ENCODE data around the gene RPRML.
"Not testable (repeated sequence)": the region's sequence is repeated elsewhere in the genome, so short reads cannot be mapped to it uniquely, and the experiment has no call there.

RPRML gene

GRCh38 chr17:46979147-46979863, at the start of gene RPRML:
Gene RPRML (minus strand): TSS chr17:46979253. CDS start chr17:46979007, 246 bp downstream.
- no peak for DNase-seq (ENCODE audit: low spot score)

GRCh38 chr17:47016966-47017365, 37.9 kb upstream of the RPRML start:
- DNase-seq (ENCODE audit: low spot score) = not testable (repeated sequence)

- DNase-seq (ENCODE audit: low spot score) = no peak
Observed at GRCh38 chr17:47013341-47013740, 34.3 kb upstream of the RPRML start.

- no peak for DNase-seq (ENCODE audit: low spot score)
Observed at GRCh38 chr17:47012457-47012856, 33.4 kb upstream of the RPRML start.

DNA sequence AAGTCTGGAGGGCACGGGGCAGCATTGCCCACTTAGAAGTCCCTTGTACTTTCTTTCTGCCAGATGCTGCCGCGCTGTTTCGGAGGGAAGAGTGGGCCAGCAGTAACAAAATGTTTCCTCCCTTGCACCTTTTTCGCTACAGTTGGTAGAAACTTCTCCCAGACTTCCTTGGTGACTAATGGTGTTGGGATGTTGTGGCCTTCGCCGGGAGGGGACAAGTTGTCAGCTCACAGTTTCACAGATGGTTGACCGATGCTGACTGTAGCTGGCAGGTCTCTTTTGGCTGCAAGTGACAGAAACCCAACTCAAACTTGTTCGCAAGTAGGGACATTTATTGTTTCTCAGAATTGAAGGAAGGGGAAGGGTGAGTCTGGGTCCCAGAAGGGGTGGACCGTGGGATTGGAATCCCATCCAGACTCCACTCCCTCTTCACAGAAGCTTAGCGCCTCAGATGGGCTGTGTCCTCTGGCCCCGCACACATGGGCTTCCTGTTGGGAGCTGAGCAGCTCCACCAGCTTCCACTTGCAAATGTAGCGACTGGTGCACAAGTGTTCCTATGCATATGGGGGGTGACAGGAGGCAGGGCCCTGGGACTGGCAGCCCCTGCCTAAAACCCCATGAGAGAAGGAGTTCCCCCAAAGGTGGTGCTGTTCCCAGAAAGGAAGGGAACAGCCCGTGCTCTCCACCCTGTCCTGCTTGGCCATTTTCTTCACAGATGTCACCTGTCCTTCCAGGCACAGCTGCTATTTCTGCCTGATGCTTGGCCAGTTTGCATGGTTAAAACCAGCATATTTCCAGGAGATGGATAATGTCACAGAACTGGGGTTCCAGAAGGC, 30.9 kb upstream of the RPRML start:
- DNase-seq (ENCODE audit: low spot score) = no peak

- no peak for DNase-seq (ENCODE audit: low spot score)
Observed at GRCh38 chr17:47004906-47005305, 25.9 kb upstream of the RPRML start.

DNA sequence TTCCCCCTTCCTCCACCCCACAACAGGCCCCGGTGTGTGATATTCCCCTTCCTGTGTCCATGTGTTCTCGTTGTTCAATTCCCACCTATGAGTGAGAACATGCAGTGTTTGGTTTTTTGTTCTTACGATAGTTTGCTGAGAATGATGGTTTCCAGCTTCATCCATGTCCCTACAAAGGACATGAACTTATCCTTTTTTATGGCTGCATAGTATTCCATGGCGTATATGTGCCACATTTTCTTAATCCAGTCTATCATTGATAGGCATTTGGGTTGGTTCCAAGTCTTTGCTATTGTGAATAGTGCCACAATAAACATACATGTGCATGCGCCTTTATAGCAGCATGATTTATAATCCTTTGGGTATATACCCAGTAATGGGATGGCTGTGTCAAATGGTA, 24.8 kb upstream of the RPRML start:
- not testable (repeated sequence) for DNase-seq (ENCODE audit: low spot score)

- DNase-seq (ENCODE audit: low spot score) = no peak
Observed at GRCh38 chr17:46995841-46996571, 17.0 kb upstream of the RPRML start.

DNA sequence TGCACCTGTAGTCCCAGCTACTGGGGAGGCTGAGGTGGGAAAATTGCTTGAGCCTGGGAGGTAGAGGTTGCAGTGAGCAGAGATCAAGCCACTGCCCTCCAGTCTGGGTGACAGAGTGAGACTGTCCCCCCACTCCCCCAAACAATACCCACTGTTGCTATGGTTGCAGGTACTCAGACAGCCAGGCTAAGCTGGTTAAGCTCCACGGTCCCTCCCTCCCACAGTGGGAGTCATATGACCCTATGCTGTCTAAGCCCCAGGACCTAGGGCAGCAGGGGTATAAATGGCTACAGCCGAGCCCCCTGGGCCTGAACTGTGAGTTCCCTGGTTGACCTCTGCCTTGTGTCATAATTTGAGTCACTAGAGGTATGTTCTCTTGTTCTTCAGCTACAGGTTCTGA, 15.9 kb upstream of the RPRML start:
- DNase-seq (ENCODE audit: low spot score) = no peak

DNA sequence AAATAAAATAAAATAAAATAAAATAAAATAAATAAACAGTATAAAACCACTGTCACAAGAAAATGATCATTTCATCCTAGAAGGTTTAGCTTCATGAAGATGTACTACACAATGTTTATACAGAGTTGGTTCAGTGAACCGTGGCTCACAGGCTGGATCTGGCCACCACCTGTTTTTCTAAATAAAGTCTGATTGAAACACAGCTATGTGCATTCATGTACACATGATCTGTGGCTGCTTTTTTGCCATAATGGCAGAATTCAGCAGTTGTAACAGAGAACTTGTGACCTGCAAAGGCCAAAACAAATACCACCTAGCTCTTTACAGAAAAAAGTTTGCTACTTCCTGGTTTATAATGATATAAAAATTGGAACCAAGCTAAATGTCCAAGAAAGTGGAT, 12.6 kb upstream of the RPRML start:
- DNase-seq (ENCODE audit: low spot score) = no peak

GRCh38 chr17:46989637-46990431, 10.8 kb upstream of the RPRML start:
- DNase-seq (ENCODE audit: low spot score) = no peak

GRCh38 chr17:46987927-46988326, 8.9 kb upstream of the RPRML start:
- not testable (repeated sequence) for DNase-seq (ENCODE audit: low spot score)

DNA sequence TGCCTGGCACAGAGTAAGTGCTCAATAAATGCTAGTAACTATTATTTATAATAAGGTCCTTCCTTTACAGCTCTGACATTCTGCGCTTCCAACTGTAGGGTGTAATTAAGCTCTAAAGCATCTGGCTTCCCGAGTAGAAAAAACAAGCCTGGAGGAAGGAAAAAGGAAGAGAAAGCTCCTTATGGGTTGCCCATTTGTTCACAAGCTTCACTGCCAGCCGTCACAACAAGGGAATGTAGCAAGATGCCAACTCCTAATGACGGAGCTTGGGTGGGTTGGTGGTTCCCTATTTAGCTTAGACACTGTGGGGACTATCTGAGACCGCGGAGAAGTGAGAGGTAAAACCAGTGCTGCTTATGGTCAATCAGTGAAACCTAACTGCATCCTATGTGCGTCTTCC, 7.3 kb upstream of the RPRML start:
- DNase-seq (ENCODE audit: low spot score) = no peak

DNA sequence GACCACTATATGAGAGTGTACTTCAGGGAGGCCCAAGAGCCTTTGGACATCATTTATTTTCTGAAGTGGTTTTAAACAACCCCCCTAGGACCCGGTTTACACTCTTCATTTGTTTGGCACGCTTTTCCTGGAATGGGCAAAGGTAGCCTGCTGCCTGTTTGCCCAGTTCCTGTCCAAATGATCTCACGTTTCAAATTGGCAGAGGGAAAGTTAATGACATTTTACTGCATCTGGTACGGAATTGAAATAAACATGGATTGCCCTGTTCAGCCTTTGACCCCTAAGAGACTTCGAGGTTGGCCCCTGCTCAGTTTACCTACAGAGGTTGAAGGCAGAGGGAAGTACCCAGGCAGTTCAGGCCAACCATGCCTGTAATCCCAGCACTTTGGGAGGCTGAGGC, 5.8 kb upstream of the RPRML start:
- DNase-seq (ENCODE audit: low spot score) = no peak

- DNase-seq (ENCODE audit: low spot score) = no peak
Observed at GRCh38 chr17:46984341-46984740, 5.3 kb upstream of the RPRML start.

GRCh38 chr17:46983782-46984181, 4.7 kb upstream of the RPRML start:
- no peak for DNase-seq (ENCODE audit: low spot score)

GRCh38 chr17:46982577-46982976, 3.5 kb upstream of the RPRML start:
- no peak for DNase-seq (ENCODE audit: low spot score)

DNA sequence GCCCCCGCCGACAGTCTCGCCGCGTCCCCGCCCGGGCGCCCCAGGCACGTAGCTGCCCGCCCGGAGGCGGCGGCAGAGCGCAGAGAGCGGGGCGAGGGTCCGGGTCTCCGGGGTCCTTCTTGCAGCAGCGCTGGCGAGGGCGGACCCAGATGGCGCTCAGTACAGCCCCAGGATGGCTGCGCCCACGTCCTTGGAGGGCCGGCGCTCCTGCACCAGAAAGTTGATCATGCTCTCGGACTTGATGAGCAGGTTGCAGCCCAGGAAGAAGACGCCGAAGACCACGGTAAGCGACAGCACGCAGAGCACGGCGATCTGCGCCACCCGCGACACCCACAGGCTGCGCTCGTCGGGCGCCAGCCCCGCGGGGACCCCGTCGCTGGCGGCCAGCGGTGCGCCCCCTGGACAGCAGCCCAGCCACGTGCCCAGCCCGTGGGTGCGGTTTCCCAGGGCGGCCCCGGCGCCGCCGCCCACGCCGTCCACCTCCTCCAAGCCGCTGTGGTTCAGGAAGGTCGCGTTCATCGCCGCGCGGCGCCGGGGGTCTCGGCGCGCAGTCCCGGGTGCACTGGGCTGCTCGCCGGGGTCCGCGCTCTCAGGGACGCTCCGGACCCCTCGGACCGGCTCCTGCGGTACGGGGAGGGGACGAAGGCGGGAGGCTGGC, 435 bp downstream of the RPRML start:
- no peak for DNase-seq (ENCODE audit: low spot score)

DNA sequence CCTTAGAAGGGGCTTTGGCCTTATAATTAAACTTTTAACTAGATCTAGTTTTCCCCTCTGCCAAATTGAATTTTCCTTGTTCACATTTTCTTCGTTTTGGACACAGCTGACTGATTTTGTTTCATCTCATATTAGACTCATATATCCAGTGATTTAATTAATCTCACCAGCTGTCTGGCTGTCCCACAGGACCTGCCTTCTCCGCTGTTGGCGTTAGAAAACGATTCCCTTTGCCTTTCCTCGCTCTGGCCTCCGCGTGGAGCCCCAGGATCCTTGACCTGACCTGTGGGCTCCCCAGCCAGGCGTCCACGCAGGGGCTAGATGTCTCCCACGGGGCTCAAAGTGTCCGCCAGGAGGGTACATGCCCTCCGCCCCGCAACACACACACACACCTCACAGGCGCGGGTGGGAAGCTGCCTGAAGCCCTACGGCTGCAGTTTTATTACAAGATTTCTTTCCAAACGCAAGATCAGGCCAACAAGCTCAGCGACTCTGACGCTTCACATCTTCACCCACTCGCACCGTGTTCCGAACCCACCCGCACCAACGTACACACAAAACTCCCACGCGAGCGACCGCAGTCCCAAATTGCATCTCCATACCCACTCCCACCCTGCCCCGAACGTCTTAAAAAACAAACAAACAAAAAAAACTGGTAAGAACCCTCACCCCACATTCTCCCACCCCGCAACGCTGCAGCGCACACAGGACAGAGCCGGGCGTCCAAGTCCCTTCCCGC, 1.1 kb downstream of the RPRML start:
- no peak for DNase-seq (ENCODE audit: low spot score)

- no peak for DNase-seq (ENCODE audit: low spot score)
Observed at GRCh38 chr17:46977348-46977747, 1.7 kb downstream of the RPRML start.

Data from pons (tissue), 1 donor.